ENCODE results near the gene TMEM143.
"Not testable (repeated sequence)": the region's sequence is repeated elsewhere in the genome, so short reads cannot be mapped to it uniquely, and the experiment has no call there.

TMEM143 gene

DNA sequence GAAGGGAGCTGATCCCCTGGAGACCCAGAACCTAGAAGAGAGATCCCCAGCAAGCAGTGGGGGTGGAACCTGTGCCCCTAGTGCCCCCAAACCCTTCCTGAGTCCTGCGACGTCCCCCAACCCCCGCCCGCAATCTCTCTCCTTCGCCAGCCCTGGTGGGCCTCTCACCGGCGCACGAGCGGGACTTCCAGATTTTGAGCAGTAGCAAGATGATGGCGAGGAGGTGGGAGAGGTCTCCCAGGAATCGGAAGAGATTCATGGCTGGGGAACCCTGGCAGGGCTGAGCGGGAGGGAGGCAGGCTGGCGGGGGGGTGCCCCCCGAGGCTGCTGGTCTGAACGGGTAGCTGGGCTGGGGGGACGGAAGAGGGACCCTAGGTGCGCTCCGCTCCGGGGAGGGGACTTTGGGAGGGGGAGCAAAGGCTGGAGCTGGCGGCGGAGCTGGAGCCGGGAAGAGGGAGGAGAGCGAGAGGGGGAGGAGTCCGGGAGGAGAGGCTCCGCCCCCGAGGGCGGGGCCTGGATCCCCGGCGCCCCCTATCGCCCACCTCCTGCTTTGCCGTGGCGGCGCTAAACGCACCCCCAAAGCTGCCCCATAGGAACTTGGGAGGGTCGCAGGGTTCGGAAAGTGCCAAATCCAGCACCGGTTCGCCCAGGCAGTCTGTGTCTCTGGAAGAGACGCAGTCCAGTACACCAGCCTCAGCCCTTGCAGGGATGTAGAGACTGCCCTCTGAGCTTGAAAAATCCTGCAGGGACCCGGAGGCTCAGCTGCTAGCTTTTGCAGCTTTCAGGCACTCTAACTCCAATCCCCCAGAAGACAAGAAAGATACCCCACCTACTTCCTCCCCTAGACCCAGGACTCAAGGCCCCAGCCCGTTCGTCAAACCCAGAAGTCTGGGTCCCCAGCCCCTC lies 27.6 kb upstream of the TMEM143 start, which contains the start of gene KDELR1:
Gene KDELR1, minus strand, starts transcription at position 452 of the 906 bp plus-strand sequence. Its CDS starts 193 bp downstream, at position 259.
- peak; percentile 51 to 60 for DNase-seq (ENCODE audit: low read depth in 2 of 2)

DNA sequence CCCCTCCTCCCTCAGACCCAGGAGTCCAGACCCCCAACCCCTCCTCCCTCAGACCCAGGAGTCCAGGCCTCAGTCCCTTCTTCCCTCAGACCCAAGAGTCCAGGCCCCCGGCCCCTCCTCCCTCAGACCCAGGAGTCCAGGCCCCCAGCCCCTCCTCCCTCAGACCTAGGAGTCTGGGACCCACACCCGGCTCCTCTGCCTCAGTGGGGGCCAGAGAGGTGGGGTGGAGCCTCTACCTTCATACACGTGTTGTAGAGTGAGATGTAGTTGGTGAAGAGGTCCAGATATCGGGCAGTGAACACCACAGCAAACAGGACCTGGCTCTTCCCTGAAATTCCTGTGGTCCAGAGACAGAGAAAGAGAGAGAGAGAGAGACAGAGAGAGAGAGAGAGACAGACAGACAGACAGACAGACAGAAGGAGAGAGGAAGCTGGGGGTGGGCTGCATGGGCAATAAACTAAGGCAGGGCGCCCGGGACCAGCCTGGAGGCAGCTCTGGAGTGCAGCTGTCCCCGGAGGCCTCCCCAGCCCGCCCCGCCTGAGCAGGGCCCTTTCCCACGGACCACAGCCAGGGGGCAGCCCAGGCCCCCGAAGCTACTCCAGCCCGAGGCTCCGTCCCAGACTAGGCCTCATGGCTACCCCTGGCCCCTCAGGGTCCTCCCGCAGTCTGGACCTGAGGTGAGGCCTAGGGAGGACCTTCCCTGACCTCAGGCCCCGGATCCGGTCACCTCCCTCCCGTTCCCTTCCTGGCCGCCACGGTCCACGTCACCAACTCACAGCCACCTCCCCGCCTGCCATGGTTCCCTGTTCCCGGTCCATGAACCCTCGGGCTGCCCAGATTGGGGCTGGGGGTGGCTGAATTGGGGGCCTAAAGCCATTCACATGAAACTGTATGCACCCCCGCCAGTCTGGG lies 26.7 kb upstream of the TMEM143 start:
- peak in 1 of 2 experiments; percentile 49 for DNase-seq (ENCODE audit: low read depth in 2 of 2)

- DNase-seq (ENCODE audit: low read depth in 2 of 2): no peak
Observed at GRCh38 chr19:48386981-48387380, 23.2 kb upstream of the TMEM143 start.

DNA sequence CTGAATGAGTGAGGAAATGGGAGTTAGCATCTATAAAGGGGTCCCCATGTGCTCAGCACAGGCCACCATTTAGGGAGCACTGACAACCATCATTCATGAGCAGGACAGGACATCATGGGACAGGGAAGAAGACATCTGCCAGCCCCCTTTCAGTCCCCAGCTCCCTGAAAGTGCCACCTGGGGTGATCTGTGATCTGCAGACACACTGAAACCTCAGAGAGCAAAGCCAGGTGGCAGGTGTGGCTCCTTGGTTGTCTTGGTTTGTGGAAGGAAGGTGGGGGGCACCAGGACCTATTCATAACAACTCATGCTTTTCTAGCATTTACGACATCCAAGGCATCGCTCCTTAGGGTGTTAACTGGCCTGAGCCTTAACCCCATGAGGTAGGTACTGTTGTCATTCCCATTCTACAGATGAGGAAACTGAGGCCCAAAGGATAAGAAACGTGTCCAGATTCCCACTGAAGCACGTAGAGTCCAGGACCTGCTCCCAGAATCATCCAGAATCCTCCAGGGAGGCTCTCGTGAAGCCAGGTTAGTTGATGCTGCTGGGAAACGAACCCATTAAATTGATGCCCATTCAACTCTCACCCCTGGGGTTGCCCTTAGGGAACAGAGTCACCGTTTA lies 21.8 kb upstream of the TMEM143 start:
- DNase-seq (ENCODE audit: low read depth in 2 of 2): no peak

DNA sequence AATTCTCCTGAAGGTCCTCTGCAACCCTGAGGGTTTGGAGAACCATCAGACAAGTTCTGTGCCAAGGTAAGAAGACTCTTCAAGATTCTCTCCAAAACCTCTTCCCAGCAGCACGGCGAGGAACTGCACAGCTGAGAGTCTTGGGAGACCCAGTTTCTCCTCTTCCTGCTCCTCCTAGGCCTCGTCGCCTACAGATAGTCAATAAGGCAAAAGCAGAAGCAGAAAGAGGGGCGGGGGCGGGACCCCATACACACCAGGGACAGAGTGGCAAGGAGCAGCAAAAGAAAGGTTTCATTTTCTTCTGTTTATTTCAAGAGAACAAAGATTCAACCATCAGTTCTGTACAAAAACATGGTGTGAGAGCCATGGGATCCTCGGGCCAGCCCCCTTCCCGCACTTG lies 18.5 kb upstream of the TMEM143 start:
- DNase-seq (ENCODE audit: low read depth in 2 of 2): no peak

GRCh38 chr19:48381178-48381950 lies 17.6 kb upstream of the TMEM143 start:
- no peak for DNase-seq (ENCODE audit: low read depth in 2 of 2)

GRCh38 chr19:48379058-48379457 lies 15.3 kb upstream of the TMEM143 start:
- DNase-seq (ENCODE audit: low read depth in 2 of 2): no peak

DNA sequence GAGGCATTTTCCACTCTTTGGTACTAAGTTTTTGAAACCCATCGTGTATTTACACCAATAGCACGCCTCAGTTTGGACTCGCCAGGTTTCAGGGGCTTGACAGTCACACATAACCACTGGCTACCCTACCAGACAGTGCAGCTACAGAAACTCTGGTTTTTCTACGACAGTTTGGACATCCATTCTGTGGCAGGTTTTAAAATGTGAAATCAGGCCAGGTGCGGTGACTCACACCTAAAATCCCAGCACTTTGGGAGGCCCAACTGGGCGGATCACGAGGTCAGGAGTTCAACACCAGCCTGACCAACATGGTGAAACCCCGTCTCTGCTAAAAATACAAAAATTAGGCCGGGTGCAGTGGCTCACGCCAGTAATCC lies 14.4 kb upstream of the TMEM143 start:
- no peak for DNase-seq (ENCODE audit: low read depth in 2 of 2)

DNA sequence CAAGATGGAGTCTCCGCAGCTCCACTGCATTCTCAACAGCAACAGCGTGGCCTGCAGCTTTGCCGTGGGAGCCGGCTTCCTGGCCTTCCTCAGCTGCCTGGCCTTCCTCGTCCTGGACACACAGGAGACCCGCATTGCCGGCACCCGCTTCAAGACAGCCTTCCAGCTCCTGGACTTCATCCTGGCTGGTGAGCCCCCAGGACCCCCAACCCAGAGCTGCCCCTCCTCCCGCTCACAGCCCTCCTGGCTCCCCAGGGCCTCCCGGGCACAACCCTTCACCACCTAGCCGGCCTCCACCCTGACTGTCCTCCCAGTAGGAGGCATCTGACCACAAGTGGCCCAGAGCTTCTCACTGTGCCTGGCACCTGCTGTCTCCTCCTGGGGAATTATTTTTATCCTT lies 9.8 kb upstream of the TMEM143 start:
- DNase-seq (ENCODE audit: low read depth in 2 of 2): no peak

- DNase-seq (ENCODE audit: low read depth in 2 of 2): no peak
Observed at GRCh38 chr19:48372904-48373303, 9.2 kb upstream of the TMEM143 start.

DNA sequence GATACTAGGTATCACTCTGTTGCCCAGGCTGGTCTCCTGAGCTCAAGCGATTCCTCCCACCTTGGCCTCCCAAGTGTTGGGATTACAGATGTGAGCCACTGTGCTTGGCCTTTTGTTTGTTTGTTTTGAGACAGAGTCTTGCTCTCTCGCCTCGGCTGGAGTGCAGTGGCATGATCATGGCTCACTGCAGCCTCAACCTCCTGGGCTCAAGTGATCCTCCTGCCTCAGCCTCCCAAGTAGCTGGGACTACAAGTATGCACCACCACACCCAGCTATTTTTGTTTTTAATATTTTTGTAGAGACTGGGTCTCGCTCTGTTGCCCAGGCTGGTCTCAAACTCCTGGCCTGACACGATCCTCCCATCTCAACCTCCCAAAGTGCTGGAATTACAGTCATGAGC lies 8.0 kb upstream of the TMEM143 start:
- DNase-seq (ENCODE audit: low read depth in 2 of 2): not testable (repeated sequence)

- no peak for DNase-seq (ENCODE audit: low read depth in 2 of 2)
Observed at GRCh38 chr19:48371367-48371766, 7.6 kb upstream of the TMEM143 start.

DNA sequence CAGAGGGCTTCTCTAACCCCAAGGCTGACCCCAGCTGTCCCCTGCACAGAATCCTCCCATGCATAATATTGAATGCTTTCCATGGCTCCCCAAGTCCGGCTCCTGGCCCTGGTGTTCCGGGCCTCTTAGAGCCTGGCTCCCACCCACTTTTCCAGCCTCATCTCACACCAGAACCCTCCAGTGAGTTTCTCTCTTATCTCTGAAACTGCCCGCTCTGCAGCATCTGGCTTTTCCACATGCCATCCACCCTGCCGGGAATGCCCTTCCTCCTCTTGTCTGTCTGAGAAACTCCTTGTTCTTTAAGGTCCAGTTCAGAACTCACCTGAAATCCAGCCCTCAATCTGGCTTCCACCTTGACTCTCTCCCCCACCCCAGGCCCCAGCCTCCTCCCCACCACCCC lies 7.2 kb upstream of the TMEM143 start:
- no peak for DNase-seq (ENCODE audit: low read depth in 2 of 2)

GRCh38 chr19:48368936-48369335 lies 5.2 kb upstream of the TMEM143 start:
- DNase-seq (ENCODE audit: low read depth in 2 of 2): no peak

DNA sequence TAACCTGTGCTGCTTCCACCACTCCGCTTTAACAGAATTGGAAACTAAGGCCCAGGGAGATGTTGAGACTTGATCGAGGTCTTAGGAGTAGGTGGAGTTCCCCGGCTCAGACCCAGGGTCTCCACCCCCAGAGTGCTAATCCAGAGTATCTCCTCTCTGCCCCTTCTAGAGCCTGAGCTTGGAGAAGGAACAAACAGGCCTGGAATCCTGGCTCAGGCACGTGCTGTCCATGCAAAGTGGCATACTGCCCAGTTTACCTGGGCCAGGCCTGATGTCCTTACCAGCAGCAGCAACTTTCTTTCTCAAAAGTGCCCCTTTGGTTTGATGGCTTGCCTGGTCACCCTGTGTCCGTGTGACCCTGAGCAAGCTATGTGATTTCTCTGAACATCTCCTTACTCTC lies 4.1 kb upstream of the TMEM143 start:
- no peak for DNase-seq (ENCODE audit: low read depth in 2 of 2)

DNA sequence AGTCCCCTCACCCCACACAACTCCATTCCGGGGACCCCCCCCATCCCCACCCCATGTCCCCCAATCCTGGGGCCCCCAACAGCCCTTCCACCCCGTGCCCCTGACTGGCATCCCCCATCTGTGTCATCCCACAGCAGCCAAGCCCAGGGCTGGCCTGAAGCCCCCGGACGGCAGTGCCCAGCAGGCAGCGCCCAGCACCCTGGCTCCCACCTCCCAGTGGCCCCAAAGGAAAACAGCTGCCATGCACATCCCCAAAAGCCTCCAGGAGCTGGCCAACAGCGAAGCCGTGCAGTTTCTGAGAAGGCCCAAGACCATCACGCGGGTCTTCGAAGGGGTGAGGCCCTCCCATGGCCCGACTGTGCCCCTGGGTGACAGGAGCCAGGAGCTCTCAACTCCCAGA lies 1.9 kb upstream of the TMEM143 start:
- DNase-seq (ENCODE audit: low read depth in 2 of 2): no peak

DNA sequence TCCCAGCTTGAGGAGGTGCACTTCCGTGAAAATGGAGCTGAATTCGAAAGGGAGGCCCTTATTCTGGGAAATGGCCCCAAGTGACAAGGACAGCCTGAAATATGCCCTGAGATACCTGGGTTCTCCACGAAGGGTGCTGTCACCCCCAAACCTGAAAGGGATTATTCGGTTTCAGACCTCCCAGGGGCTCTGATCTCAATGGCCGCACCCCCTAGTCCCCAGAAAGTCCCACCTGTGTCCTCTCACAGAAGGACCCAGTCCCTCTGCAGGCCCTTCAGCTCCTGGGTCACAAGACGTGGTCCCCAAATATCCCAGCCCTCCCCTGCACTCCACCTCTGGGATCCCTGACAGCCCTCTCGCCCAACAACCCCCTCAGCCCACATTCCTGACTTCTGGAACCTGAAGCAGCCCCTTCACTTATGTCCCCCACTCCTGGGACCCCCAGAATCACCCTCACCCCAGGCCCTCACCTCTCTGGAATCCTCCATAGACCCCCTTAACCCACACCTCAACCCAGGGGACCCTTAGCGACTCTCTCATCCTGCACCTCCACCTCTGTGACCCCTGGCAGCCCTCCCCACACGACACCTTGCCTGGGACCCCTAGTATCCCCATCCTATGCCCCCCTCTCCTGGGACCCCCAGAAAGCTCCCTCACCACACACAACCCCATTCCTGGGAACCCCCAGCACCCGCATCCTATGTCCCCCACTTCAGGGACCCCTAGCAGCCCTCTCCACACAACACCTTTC lies 1.0 kb upstream of the TMEM143 start:
- DNase-seq (ENCODE audit: low read depth in 2 of 2): no peak

GRCh38 chr19:48363500-48363809 lies 285 bp downstream of the TMEM143 start:
- DNase-seq (ENCODE audit: low read depth in 2 of 2): no peak

DNA sequence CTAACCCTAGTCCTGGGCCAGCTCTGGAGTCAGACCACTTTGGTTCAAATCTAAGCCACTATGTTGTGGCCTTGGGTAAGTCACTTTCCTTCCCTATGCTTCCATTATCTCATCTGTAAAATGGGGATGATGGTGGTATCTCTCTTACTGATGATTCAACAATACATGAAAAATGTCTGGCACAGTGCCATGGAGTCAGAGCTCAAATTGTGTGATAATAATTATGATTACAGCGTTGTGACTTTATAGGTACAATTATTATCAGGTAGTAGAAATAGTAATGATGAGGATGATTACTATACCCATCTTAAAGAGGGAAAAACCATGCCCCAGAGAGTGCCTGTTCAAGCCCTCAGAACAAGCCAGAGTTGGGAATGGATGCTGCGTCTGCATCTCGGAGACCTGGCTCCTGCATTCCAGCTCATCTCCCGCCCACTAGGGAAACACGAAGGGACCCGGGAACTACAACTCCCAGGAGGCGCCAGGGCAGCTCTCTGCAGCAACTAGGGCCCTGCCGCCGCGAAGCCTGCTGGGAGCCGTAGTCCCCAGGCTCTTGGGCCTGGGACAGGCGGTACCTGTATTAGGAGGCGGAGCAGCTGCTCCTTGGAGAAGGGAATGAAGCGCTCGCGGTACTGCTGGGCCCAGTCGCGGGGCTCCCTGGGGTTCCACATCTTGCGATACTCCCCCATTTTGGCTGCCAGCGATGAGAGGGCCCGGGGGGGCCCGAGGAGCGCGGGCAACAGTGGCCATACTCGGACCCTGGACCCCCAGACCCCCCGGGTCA lies 832 bp downstream of the TMEM143 start:
- DNase-seq (ENCODE audit: low read depth in 2 of 2): peak; percentile 78 to 92

DNA sequence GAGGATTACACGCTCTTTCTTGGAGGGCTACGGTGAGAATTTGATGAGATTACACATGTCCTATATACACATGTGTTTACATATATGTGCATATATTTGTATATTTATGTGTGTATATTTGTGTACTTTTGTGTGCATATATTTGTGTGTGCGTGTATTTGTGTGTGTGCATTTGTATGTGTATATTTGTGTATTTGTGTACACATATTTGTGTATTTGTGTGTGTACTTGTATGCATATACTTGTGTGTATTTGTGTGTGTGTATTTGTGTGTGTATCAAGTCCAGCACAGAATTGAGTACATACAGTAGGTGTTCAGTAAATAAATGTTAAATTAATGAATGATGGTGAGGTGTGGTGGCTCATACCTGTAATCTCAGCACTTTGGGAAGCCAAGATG lies 1.8 kb downstream of the TMEM143 start:
- DNase-seq (ENCODE audit: low read depth in 2 of 2): no peak

Measured in stimulated activated CD4-positive, alpha-beta T cell treated with anti-CD3 and anti-CD28 coated beads, Interleukin-12 subunit alpha, Interleukin-12 subunit beta, amount 100 ng/mL, for 24 hours (primary cell).